Coronary artery (tissue), 2 donors: Measurements from ENCODE around the gene NTNG1.

ENCODE experiments used
- DNase-seq: peaks from one replicate; pipeline ENCODE4 v3.0.0-alpha.2; 2017; ENCODE audit warnings: low spot score
- H3K27ac ChIP-seq, 2 donors: fragments of 200-600 bp; sonication (generic); one replicate each; pipeline ENCODE4 v1.5.1; 2016 to 2019
- H3K4me3 ChIP-seq: fragments of 200-600 bp; sonication (generic); 2 replicates; pipeline ENCODE4 v1.5.1; 2016; ENCODE audit warnings: mild to moderate bottlenecking, moderate library complexity
- TF ChIP-seq, protein P1 (sequence below): fragments of 200-600 bp; sonication (generic); IDR thresholded peaks from one replicate; pipeline ENCODE4 v1.5.1; 2019; ENCODE audit warnings: antibody characterized with exemption

The NTNG1 gene

DNA sequence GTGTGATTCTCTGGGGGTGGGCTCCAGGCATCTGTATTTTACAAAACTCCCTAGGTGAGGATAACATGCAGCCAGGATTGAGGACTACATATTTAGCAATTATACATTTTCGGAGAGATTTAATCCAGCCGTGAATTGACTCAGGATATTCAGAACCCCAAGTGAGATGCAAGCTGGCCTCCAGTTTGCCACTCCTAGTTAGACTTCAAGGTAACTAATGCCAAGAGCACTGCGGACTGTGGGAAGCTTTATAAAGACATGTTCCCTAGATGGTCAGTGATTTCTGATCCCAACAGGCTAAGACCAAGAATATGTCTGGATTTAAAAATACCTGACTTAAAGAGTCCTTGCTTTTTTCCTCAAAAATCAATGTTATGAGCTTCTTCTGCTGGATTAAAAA is 308.5 kb downstream of the NTNG1 start:
- DNase-seq, result no peak
- Histone ChIP-seq H3K27ac (no peak overlapping the region), H3K4me3 (no peak overlapping the region)
- TF ChIP-seq, protein P1, sequence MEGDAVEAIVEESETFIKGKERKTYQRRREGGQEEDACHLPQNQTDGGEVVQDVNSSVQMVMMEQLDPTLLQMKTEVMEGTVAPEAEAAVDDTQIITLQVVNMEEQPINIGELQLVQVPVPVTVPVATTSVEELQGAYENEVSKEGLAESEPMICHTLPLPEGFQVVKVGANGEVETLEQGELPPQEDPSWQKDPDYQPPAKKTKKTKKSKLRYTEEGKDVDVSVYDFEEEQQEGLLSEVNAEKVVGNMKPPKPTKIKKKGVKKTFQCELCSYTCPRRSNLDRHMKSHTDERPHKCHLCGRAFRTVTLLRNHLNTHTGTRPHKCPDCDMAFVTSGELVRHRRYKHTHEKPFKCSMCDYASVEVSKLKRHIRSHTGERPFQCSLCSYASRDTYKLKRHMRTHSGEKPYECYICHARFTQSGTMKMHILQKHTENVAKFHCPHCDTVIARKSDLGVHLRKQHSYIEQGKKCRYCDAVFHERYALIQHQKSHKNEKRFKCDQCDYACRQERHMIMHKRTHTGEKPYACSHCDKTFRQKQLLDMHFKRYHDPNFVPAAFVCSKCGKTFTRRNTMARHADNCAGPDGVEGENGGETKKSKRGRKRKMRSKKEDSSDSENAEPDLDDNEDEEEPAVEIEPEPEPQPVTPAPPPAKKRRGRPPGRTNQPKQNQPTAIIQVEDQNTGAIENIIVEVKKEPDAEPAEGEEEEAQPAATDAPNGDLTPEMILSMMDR, result no peak

DNA sequence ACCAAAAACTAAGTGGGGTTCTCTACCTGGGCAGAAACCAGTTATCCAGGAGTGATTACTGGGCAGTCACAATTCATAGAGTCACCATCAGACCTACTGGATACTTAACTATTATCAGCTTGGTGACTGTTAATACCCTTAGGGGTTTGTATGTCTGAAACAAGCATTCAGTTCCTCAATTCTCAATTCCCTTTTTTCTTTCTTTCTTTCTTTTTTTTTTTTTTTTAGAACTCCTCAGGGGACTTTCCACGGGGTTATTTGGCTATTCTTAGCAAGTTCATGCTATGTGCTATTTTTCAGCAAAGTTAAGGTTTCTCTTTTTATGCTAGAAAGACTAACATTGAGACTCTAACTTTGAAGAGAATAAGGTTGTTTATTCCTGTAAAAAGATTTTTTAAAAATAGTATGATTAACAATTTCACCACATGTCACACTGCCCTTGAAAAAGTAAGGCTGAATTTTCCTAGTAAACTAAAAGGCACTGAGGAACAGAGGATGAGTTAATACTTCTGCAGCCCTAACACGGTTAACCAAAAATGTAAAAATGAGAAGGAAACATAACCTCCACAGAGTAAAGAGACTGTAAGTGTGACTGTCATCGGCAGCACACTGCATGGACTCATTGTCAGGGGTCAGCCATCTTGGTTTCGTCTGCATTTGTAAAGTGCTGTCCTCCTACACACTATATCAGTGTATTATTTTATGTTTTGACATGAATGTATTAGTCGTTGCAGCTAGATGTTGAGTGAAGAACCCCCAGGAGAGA is 310.2 kb downstream of the NTNG1 start:
- Histone ChIP-seq H3K4me3 (no peak overlapping the region), H3K27ac (no peak overlapping the region)
- TF ChIP-seq, protein P1, result no peak
- DNase-seq, result no peak

DNA sequence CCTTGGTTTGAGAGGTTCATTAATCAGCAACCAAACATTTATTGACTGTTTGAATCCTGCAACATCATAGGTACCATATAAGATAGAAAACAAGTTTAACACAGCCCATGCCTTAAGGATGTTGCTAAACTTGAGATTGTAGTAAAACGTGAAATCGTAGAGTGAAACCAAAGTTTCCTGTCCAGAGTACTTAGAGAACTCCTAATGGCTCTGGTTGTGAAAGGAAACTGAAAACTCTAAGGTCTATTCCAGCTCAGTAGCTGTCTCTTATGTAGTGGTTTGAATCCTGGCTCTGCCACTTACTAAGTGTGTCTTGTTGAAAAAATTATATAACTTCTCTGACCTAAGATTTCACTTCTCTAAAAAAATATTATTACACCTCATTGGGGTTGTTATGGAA is 310.9 kb downstream of the NTNG1 start:
- H3K4me3 ChIP-seq, result no peak overlapping the region
- DNase-seq, result no peak
- no peak overlapping the region for H3K27ac ChIP-seq
- TF ChIP-seq, protein P1, result no peak

DNA sequence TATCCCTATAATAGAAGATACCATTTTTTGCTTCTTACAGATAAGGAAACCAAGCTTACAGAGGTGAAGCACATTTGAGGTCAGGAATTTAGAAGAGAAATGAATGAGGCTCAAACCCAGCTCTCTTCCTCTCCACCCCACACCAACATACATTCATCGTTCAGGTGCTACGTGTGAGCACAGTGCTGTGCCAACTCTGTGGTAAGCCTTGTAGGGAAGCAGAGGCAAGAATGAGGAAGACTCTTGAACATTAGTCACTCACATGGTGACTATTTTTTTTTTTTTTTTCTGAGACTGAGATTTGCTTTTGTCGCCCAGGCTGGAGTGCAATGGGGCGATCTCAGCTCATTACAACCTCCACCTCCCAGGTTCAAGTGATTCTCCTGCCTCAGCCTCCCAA is 314.0 kb downstream of the NTNG1 start:
- no peak for DNase-seq
- Histone ChIP-seq H3K27ac (no peak overlapping the region), H3K4me3 (no peak overlapping the region)
- TF ChIP-seq, protein P1, result no peak

DNA sequence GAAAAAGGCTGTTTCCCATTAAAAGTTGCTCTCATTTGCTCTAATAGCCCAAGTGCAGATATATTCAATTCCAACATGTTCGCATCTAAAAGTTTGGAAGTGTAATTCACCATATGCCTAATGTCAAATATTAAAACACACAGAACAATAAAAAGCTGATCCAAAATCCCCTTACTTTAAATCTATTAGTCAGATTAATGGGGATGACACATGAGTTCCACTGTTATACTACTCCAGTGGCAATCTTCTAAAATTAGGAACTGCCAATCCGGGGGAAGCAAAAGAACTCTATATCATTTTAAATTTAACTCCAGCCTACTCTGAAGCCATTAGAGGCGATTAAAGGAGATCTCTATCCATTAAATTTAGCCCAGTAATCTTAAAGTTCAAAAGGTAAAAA is 317.1 kb downstream of the NTNG1 start:
- TF ChIP-seq, protein P1, result no peak
- H3K27ac ChIP-seq, result no peak overlapping the region
- no peak overlapping the region for H3K4me3 ChIP-seq
- no peak for DNase-seq

DNA sequence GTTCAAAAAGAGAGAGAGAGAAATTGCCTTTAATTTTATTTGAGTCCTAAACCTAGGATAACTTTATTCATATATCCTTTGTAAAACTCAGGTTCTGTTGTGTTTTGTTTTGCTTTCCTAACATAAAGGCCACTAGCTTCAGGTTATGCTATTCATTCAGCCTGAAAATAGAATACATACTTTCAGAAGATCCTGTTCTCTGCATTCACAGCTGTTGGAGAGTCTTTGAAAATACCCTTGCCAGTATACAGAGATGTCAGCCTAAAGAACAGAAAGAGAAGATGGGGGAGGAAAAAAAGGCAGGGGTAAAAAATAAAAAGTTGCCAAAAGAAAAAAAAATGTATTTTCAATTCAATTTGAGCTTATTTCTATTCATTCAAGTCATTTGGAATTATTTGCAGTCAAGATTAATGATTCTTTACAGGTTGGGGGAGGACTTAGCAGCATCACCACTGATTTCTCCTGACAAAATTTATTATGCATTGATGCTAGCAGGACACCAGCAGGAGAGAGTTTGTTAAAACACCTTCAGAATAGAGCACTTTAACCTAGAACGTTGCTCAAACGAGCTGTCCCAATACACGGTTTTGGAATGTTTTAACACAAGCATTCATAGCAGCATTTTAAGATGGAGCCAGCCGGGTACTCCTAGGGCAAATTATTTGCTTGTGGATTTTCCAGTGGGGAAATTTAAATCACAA is 318.5 kb downstream of the NTNG1 start:
- TF ChIP-seq, protein P1, result no peak
- H3K4me3 ChIP-seq, result no peak overlapping the region
- H3K27ac ChIP-seq, result no peak overlapping the region
- DNase-seq, result no peak

DNA sequence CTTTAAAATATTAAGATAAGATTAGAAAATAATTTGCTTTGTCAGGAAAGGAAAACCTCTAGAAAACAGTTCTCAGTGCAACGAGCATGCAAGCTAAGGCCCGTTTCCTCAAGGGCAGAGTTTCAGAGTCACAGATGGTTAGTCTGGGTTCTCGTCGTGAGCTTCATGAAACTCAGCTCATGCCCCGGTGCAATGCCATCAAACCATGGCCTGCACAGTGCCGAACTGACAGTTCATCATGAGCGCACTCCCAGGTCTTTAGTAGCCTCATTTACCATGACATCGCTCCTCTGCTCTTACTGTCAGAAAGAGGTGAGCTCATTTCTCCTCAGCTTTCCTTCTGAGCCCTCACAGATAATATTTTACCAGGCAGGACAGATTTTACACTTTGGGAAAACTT is 319.2 kb downstream of the NTNG1 start:
- H3K27ac ChIP-seq, result no peak overlapping the region
- TF ChIP-seq, protein P1, result no peak
- no peak for DNase-seq

More for the DNA sequence above, 319.2 kb downstream of the NTNG1 start:
- no peak overlapping the region for H3K4me3 ChIP-seq
